A673 (cell line): ENCODE measurements around the gene TMEM35A.

Source experiments
- EZH2 ChIP-seq: fragments of 200-600 bp; sonication (generic); IDR thresholded peaks from 2 replicates; pipeline ENCODE4 v1.6.1; 2017; ENCODE audit warnings: borderline replicate concordance, low read depth, mild to moderate bottlenecking, mixed read lengths, antibody characterized with exemption, low read length; ENCODE audit not compliant: poor library complexity, severe bottlenecking
- TF ChIP-seq, protein P1 (sequence below): fragments of 300-800, 200-600 bp; sonication (generic); conservative IDR thresholded peaks from 2 replicates; pipeline ENCODE4 v1.5.1; 2017; ENCODE audit warnings: low read depth, mild to moderate bottlenecking, antibody characterized with exemption, low read length, moderate library complexity, mixed read lengths

DNA sequence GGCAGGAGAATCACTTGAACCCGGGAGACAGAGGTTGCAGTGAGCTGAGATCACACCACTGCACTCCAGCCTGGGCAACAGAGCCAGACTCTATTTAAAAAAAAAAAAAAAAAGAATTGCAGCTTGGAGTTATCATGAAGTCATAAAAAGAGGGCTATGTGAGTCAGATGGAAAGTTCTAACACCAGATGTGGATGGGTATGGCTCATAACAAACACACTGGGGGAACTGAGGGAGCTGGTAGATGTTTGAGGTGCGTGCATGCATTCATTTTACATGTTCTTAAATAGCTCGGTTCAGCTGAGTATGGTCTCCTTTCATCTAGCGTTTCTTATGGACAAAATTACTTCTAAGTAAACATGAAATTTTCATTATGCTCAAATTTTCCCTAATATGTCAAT lies 38.5 kb upstream of the TMEM35A start:
- TF ChIP-seq, protein P1, sequence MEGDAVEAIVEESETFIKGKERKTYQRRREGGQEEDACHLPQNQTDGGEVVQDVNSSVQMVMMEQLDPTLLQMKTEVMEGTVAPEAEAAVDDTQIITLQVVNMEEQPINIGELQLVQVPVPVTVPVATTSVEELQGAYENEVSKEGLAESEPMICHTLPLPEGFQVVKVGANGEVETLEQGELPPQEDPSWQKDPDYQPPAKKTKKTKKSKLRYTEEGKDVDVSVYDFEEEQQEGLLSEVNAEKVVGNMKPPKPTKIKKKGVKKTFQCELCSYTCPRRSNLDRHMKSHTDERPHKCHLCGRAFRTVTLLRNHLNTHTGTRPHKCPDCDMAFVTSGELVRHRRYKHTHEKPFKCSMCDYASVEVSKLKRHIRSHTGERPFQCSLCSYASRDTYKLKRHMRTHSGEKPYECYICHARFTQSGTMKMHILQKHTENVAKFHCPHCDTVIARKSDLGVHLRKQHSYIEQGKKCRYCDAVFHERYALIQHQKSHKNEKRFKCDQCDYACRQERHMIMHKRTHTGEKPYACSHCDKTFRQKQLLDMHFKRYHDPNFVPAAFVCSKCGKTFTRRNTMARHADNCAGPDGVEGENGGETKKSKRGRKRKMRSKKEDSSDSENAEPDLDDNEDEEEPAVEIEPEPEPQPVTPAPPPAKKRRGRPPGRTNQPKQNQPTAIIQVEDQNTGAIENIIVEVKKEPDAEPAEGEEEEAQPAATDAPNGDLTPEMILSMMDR, result no peak
- no peak for TF ChIP-seq EZH2
